HEK293T (cell line): ENCODE data around the gene POLR3GL.

Source experiments
- CTCF ChIA-PET: fragments of 350-600 bp; formaldehyde crosslinking; extraction: SDS; loops from one replicate; lab custom pipeline; 2021; ENCODE audit warnings: antibody characterized with exemption, inconsistent platforms; lab: Yijun Ruan, JAX
- POLR2A ChIA-PET: fragments of 350-600 bp; formaldehyde crosslinking; extraction: SDS; loops from one replicate; lab custom pipeline; 2020; ENCODE audit warnings: antibody characterized with exemption, inconsistent platforms; lab: Yijun Ruan, JAX
- DNase-seq: peaks from one replicate; pipeline ENCODE4 v3.0.0; 2012; ENCODE audit warnings: mixed read lengths; ENCODE audit errors: extremely low spot score
- ARNT ChIP-seq: fragments of 450-650 bp; IDR thresholded peaks from 2 replicates; pipeline ENCODE4 v1.6.1; 2017; ENCODE audit warnings: mild to moderate bottlenecking
- BHLHE40 ChIP-seq: fragments of 450-650 bp; IDR thresholded peaks from 2 replicates; pipeline ENCODE4 v1.6.1; 2016; ENCODE audit warnings: mild to moderate bottlenecking, moderate library complexity, borderline replicate concordance
- CTBP1 ChIP-seq: fragments of 450-650 bp; IDR thresholded peaks from 2 replicates; pipeline ENCODE4 v1.6.1; 2016; ENCODE audit warnings: borderline replicate concordance
- ELF4 ChIP-seq: fragments of 450-650 bp; IDR thresholded peaks from 2 replicates; pipeline ENCODE4 v1.6.1; 2017; ENCODE audit warnings: antibody characterized with exemption
- FOXA1 ChIP-seq: fragments of 450-650 bp; IDR thresholded peaks from 2 replicates; pipeline ENCODE4 v1.6.1; 2016; ENCODE audit warnings: mild to moderate bottlenecking
- FOXK2 ChIP-seq: fragments of 450-650 bp; IDR thresholded peaks from 2 replicates; pipeline ENCODE4 v1.6.1; 2016; ENCODE audit warnings: mild to moderate bottlenecking
- FOXM1 ChIP-seq: fragments of 450-650 bp; IDR thresholded peaks from 2 replicates; pipeline ENCODE4 v1.6.1; 2017; ENCODE audit warnings: mild to moderate bottlenecking, borderline replicate concordance
- HDGF ChIP-seq: fragments of 450-650 bp; IDR thresholded peaks from 2 replicates; pipeline ENCODE4 v1.6.1; 2017; ENCODE audit warnings: antibody characterized with exemption, borderline replicate concordance
- L3MBTL2 ChIP-seq: fragments of 450-650 bp; conservative IDR thresholded peaks from 2 replicates; pipeline ENCODE4 v1.6.1; 2016; ENCODE audit warnings: mild to moderate bottlenecking
- LEF1 ChIP-seq: fragments of 450-650 bp; IDR thresholded peaks from 2 replicates; pipeline ENCODE4 v1.6.1; 2017; ENCODE audit warnings: mild to moderate bottlenecking, borderline replicate concordance
- NFRKB ChIP-seq: fragments of 450-650 bp; IDR thresholded peaks from 2 replicates; pipeline ENCODE4 v1.6.1; 2016; ENCODE audit warnings: mild to moderate bottlenecking, moderate library complexity
- SP1 ChIP-seq: fragments of 450-650 bp; IDR thresholded peaks from 2 replicates; pipeline ENCODE4 v1.6.1; 2017
- SUZ12 ChIP-seq: fragments of 450-650 bp; IDR thresholded peaks from 2 replicates; pipeline ENCODE4 v1.6.1; 2016; ENCODE audit warnings: mild to moderate bottlenecking
- TARDBP ChIP-seq: fragments of 450-650 bp; IDR thresholded peaks from 2 replicates; pipeline ENCODE4 v1.6.1; 2016
- ZNF384 ChIP-seq: fragments of 450-650 bp; IDR thresholded peaks from 2 replicates; pipeline ENCODE4 v1.6.1; 2016
- TF ChIP-seq, protein P1 (sequence below): fragments of 450-650 bp; IDR thresholded peaks from 2 replicates; pipeline ENCODE4 v1.6.1; 2016

The POLR3GL gene

DNA sequence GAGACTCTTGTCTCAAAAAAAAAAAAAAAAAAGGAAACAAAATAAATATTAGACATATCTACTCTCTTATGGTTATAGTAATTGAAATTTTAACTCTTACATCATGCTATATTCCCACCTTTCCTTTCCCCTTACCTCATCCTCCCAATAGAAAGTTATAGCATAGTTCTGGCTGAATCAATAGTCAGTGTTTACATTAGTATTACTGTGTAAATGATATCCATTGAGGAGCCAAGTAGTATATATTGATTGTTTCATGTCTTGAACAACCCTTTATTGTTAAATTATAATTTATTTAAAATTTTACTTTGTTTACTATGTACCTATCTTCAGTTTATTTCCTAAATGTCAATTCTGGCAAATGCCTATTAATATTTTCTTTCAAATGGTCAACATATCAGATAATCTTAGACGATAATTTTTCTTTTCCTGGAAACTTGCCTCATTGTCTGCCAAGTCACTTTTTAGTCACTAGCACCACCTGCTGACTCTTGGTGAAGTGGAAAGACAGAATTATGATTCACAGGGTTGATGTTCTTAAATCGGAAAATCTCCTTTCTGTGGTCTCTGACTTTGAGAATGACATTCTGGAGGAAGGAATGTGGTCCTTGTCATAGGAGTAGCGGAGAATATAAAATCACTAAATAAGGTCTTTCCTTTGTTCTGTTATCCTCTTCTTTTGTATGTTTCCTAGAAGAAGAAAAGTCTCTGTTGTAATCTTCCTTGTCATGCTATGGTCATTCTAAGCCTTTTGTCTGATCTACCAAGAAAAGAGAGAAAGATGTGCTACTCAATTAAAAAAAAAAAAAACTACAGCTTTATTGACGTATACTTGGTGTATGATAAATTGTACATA, 48.4 kb downstream of the POLR3GL start:
- POLR2A ChIA-PET = interaction anchor here (1.0 to 1.7 kb wide), 4 partner anchors 17 to 167 kb away, joined by 3 to 5 read pairs (median 4); partner anchors contain the start of genes NUDT17 and TXNIP
- DNase-seq = peak; percentile 65
- CTCF ChIA-PET = interaction anchor here (0.7 to 1.4 kb wide), 4 partner anchors 19 to 154 kb away, joined by 3 to 10 read pairs (median 4); partner anchors contain the start of gene PIAS3
- 0 out of 2 replicates have a peak, but pooled peaks have one; percentile 10 for TF ChIP-seq ZNF384
- no peak for TF ChIP-seq LEF1

DNA sequence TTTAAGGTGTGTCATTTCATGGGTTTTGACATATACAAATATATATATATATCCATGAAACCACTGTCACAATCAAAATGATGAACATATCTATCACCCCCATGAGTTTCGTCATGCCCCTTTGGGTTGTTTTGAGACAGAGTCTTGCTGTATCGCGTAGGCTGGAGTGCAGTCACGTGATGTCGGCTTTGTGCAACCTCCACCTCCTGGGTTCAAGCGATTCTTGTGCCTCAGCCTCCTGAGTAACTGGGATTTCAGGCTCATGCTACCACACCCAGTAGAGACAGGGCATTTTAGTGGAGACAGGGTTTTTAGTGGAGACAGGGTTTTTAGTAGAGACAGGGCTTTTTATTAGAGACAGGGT, 49.1 kb downstream of the POLR3GL start:
- no peak for TF ChIP-seq TARDBP
- TF ChIP-seq HDGF = no peak
- TF ChIP-seq, protein P1, sequence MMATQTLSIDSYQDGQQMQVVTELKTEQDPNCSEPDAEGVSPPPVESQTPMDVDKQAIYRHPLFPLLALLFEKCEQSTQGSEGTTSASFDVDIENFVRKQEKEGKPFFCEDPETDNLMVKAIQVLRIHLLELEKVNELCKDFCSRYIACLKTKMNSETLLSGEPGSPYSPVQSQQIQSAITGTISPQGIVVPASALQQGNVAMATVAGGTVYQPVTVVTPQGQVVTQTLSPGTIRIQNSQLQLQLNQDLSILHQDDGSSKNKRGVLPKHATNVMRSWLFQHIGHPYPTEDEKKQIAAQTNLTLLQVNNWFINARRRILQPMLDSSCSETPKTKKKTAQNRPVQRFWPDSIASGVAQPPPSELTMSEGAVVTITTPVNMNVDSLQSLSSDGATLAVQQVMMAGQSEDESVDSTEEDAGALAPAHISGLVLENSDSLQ = no peak
- TF ChIP-seq FOXA1 = no peak
- CTCF ChIA-PET = interaction anchor here (0.7 to 1.4 kb wide), 3 partner anchors 36 to 154 kb away, joined by 3 read pairs; partner anchors contain the start of gene PIAS3
- POLR2A ChIA-PET = no interaction called here

DNA sequence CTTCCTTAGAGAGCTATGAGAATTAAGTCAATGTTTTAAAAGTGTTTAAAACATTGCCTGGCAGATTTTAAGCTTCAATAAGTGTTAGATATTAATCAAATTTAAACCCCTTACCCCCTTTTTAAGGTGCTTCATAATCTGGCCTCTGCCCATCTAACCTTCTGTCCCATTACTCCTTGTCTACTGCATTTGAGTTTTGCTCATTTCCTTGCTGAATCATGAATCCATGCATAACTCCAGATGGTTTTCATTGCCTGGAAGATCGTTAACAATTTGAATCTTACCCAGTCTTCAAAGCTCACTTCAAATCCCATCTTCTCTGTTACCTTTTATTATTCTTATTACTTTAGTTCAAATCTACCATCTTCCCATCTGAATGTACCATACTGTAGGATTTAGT, 52.4 kb downstream of the POLR3GL start:
- POLR2A ChIA-PET = interaction anchor here (1.9 to 3.1 kb wide), 3 partner anchors 21 to 89 kb away, joined by 4 to 16 read pairs (median 6); partner anchors contain the start of gene RBM8A

More for the DNA sequence above, 49.1 kb downstream of the POLR3GL start:
- no peak for DNase-seq

DNA sequence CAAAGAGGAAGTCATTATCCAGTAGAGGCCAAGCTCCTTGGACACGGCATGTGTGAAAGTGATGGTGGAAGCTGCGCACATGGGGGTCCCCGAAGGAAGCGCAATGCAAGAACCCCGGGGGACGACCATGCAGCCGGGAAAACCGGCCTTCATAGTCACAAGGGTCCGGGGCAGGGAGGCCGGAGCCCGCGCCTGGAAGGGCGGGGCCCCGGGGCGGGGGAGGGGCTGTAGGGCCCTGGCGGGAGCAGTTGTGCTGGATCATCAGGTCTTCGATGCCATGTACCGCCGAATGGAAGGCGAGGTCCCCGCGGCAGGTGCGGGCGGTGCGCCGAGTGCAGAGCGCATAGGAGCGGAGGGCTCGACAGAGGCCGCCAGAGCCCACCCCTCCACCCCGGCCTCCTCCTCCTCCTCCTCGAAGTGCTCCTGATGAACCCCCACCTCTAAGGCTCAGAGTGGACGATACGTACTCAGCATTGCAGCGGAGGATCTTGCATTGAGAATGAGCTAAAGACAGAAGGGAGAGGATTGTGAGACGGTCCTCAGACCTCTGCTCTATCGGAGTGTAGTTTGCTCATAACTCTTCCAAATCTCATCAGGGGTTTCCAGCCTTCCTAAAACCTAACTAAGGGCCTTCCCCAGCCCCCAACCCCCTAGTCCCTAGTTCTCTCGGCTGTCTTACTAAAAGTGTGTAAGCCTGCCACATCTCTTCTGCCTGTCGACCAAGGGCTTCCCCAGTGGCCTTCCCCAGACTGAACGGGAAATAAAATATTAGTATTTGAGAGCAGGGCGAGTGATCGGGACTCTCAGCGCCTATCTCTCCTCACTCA, 55.0 kb downstream of the POLR3GL start:
- DNase-seq = no peak
- ChIA-PET CTCF (interaction anchor here (3.0 kb wide), 1 partner anchor 13 kb away, joined by 19 read pairs; no protein-coding TSS in a partner anchor), POLR2A (interaction anchor here (0.9 to 3.1 kb wide), 4 partner anchors 19 to 160 kb away, joined by 6 to 16 read pairs (median 7); partner anchors contain the start of genes ANKRD34A, PIAS3, POLR3GL and RBM8A)
- no peak for TF ChIP-seq ZNF384
- TF ChIP-seq TARDBP = no peak

More for the DNA sequence above, 52.4 kb downstream of the POLR3GL start:
- TF ChIP-seq, protein P1 = no peak
- no peak for TF ChIP-seq TARDBP
- TF ChIP-seq NFRKB = no peak
- TF ChIP-seq L3MBTL2 = no peak
- TF ChIP-seq ELF4 = no peak
- CTCF ChIA-PET = interaction anchor here (0.8 to 2.3 kb wide), 5 partner anchors 9 to 125 kb away, joined by 3 to 13 read pairs (median 7); no protein-coding TSS in a partner anchor
- DNase-seq = no peak

DNA sequence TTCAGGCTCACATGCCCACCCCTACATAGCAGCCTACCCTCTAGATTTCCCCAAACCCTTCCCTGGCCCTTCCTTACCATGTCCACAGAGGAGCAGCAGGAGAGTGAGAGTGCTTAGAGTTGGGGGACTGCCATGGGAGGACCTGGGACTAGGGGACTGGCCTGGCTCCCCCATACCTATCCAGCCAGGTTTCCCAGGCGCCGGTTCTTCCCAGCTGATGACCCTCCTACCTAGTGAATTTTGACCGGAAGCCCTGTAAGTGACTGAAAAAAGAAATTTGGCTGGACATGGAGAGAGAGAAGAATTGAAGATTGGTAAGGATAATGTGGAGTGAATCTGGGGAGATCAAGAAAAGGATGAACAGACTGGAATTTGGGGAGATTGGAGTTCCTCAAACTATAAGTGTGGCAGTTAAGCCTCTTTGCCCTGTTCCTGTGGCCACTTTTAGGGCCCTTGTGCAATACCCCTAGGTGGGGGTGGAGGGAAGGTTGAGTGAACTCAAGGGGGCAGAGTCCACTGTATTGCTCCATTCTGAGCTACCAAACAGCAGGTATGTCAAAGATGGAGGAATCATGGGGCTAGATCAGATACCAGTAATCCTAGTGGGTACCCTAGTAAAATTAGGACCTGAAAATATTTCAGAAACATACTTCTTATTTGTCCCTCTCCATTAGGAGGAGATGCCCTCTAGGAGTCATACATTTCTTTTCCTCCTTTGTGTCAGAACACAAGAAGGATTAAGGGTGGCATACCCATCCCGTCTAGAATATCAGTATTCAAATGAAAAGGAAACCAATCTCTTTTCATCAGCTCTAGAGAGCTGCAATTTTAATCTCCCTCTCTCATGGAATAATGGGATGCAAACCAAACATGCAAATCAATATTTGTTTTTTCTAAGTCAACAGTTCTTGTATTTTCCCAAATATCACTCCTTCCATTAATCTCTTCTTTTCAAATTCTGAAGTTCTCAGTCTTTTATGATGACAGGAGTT, 55.9 kb downstream of the POLR3GL start:
- ChIA-PET POLR2A (interaction anchor here (2.1 kb wide), 1 partner anchor 32 kb away, joined by 8 read pairs; no protein-coding TSS in a partner anchor), CTCF (interaction anchor here (3.0 kb wide), 1 partner anchor 12 kb away, joined by 19 read pairs; no protein-coding TSS in a partner anchor)
- DNase-seq = no peak
- TF ChIP-seq FOXM1 (no peak), ZNF384 (no peak), FOXA1 (no peak)

DNA sequence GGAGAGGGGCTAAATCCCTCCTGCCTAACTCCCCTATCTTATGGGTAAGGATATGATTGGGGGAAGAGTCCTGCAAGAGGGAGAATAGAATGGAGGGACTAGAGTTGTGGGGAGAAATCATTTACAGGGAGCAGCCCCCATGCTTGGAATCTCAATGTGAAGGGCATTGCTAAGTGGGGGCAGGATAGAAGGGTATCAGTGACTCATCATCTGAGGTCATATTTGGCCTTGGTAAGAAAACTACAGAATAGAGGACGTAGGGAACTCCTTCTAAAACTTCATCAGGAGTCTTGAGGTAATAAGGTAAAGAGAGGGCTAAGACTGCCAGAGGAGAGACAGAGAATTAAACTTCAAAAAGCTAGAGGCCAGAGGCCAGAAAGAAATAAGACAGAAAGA, 56.6 kb downstream of the POLR3GL start:
- no peak for DNase-seq
- TF ChIP-seq TARDBP (no peak), HDGF (no peak), LEF1 (no peak), ELF4 (no peak), ZNF384 (no peak), ARNT (no peak), SUZ12 (no peak), FOXK2 (no peak), L3MBTL2 (no peak), NFRKB (no peak), CTBP1 (no peak), BHLHE40 (no peak), FOXA1 (no peak), FOXM1 (no peak), SP1 (no peak)
- TF ChIP-seq, protein P1 = no peak
- ChIA-PET CTCF (interaction anchor here (1.2 to 3.0 kb wide), 2 partner anchors 11 to 44 kb away, joined by 4 to 19 read pairs; no protein-coding TSS in a partner anchor), POLR2A (interaction anchor here (0.7 to 2.1 kb wide), 4 partner anchors 18 to 176 kb away, joined by 3 to 8 read pairs (median 4); partner anchors contain the start of genes ANKRD34A, NUDT17 and POLR3GL)
